GM19452 (cell line): ENCODE data around the gene ADAMTS12.

Experiments used
- ATAC-seq: cut with Tn5 transposase; IDR thresholded peaks from one replicate; pipeline ENCODE4 v1.9.1; 2021; ENCODE audit not compliant: unreplicated experiment

Gene ADAMTS12

GRCh38 chr5:33725806-33726205, 166.0 kb downstream of the ADAMTS12 start:
- ATAC-seq = no peak

GRCh38 chr5:33721491-33722200, 170.1 kb downstream of the ADAMTS12 start:
- ATAC-seq = no peak

GRCh38 chr5:33720176-33720575, 171.6 kb downstream of the ADAMTS12 start:
- no peak for ATAC-seq

GRCh38 chr5:33719769-33720168, 172.0 kb downstream of the ADAMTS12 start:
- no peak for ATAC-seq

- ATAC-seq = no peak
These were observed 176.1 kb downstream of the ADAMTS12 start for GRCh38 chr5:33715661-33716060.

- ATAC-seq = no peak
These were observed 178.5 kb downstream of the ADAMTS12 start for GRCh38 chr5:33713136-33713765.

GRCh38 chr5:33712664-33713063, 179.1 kb downstream of the ADAMTS12 start:
- ATAC-seq = no peak

- no peak for ATAC-seq
These were observed 180.6 kb downstream of the ADAMTS12 start for GRCh38 chr5:33711094-33711679.

- ATAC-seq = no peak
These were observed 188.9 kb downstream of the ADAMTS12 start for GRCh38 chr5:33702867-33703266.

GRCh38 chr5:33701951-33702350, 189.8 kb downstream of the ADAMTS12 start:
- no peak for ATAC-seq

GRCh38 chr5:33701251-33701650, 190.5 kb downstream of the ADAMTS12 start:
- ATAC-seq = no peak

- ATAC-seq = no peak
These were observed 195.4 kb downstream of the ADAMTS12 start for GRCh38 chr5:33696411-33696810.

GRCh38 chr5:33692980-33693379, 198.8 kb downstream of the ADAMTS12 start:
- no peak for ATAC-seq

GRCh38 chr5:33691856-33692255, 199.9 kb downstream of the ADAMTS12 start:
- ATAC-seq = no peak

- ATAC-seq = no peak
These were observed 201.2 kb downstream of the ADAMTS12 start for GRCh38 chr5:33690374-33691135.

- ATAC-seq = no peak
These were observed 203.3 kb downstream of the ADAMTS12 start for GRCh38 chr5:33688526-33688925.

- no peak for ATAC-seq
These were observed 203.7 kb downstream of the ADAMTS12 start for GRCh38 chr5:33688066-33688465.

GRCh38 chr5:33685873-33686755, 205.7 kb downstream of the ADAMTS12 start:
- ATAC-seq = no peak

GRCh38 chr5:33684496-33685159, 207.2 kb downstream of the ADAMTS12 start:
- ATAC-seq = no peak

- ATAC-seq = no peak
These were observed 212.0 kb downstream of the ADAMTS12 start for GRCh38 chr5:33679791-33680190.
